HG03378 (cell line): ENCODE results near the gene PARM1.
A peak's percentile ranks its signal among the peaks of the same experiment; 100 is the strongest.

Experiments
- ATAC-seq: cut with Tn5 transposase; IDR thresholded peaks from one replicate; pipeline ENCODE4 v1.9.1; 2021; ENCODE audit warnings: mild to moderate bottlenecking, moderate library complexity; ENCODE audit not compliant: unreplicated experiment

PARM1 gene

GRCh38 chr4:75063433-75063832, 130.5 kb downstream of the PARM1 start:
- no peak for ATAC-seq

- no peak for ATAC-seq
Measured at GRCh38 chr4:75065909-75066308, 133.0 kb downstream of the PARM1 start.

DNA sequence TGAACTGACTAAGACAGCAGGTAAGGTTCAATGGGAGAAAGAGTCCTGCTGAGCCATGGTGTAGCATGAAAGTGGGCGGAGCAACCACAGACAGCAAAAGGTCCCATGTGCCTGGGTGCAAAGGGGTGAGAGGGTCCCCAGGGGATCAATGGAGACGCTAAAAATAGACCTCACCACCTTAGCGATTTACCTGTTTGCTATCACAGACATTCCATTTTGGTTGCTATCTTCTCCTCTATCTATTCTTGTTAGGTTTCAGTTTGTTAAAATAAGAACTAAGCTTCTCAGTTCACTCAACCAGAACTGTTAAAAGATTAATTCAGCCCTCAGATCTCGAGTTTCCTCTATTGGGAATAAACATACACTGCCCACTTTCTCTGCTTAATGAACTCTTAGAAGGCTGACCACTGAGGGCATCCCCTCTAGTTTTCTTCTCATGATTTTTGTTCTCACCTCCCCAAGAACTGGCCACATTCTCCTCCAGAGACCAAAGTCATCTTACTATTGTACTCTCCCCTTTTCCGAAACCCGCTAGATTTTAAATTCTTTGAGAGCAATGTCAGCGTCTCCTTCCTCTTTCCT, 136.7 kb downstream of the PARM1 start:
- ATAC-seq = peak; percentile 86

DNA sequence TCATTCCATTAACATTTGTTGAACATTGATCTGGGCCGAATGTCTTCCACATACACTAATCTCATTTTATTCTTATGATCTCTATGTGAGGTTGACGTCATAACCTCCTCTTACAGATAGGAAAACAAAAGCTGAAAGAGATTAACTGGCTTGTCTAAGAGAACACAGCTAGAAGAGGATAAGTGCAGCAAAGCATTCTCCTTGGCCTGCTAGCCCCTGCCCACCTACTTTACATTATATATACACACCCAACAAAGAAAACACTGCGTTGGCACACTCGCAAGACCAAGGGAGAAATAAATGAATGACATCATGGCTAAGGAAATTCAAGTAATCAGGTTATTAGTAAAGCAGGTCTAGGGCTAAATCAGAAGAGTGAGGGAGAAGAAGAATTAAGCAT, 138.4 kb downstream of the PARM1 start:
- ATAC-seq = no peak

DNA sequence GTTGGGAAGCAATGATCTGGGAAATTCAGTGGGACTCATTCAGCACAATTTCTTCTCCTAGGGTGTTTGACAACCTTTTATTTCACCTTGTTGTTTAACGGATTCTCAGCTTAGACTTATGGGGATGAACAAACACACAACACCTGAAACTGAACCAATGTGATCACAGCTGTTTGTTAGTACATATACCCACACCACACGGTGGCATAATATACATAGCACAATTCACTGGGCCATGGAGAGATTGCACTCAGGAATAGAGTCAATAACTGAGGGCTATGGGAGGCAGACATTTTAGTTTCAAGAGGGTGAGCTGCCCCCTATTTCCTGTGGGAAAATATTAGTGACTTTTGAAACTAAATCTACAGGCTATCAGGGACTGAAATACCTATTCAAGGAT, 148.0 kb downstream of the PARM1 start:
- no peak for ATAC-seq

DNA sequence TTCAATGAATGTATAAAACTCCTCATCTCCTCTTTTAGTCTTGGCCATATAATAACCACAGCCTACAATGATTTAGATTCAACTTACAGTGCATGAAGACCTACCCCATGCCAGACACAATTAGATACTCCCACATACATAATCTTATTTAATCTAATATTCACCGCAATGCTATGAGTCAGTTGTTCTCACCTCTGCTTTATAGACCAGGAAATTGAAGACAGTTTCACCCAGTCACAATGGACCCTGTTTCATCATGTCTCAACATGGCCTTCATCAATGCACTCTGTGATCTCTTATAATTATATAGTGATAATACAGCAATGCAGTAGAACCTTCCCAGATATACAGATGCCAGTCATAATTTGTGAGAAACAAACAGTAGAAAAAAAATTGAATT, 148.6 kb downstream of the PARM1 start:
- ATAC-seq = no peak

DNA sequence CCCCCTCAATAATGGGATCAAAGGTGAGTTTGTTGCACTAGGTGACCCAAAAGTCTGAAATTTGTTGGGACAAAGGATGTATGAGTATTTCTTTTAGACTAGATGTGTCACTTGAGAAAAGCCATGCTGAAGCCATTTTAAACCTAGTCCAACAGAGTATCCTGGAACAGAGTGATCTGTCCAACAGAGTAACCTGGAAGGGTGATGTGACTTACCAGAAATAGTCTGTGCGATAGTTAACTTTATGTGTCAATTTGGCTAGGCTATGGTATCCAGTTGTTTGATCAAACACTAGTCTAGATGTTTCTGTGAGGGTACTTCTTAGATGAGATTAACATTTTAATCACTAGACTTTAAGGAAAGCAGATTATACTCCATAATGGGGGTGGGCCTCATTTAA, 154.5 kb downstream of the PARM1 start:
- no peak for ATAC-seq

DNA sequence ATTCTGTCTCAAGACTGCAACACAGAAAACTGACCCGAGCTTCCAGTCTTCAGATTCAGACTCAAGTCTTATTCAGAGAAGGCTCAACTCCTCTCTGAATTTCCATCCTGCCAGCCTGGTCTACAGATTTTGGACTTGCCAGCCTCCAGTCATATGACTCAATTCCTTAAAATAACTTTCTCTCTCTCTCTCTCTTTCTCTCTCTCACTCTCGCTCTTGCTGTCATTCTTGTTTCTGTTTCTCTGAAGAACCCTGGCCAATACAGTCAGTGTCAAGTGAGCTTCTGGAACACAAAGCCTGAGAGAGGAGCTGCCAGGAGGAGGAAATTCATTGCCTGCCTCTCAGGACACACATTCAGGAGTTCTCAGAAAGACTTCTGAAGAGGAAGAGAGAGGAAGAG, 154.9 kb downstream of the PARM1 start:
- no peak for ATAC-seq

GRCh38 chr4:75089206-75089605, 156.3 kb downstream of the PARM1 start:
- no peak for ATAC-seq

DNA sequence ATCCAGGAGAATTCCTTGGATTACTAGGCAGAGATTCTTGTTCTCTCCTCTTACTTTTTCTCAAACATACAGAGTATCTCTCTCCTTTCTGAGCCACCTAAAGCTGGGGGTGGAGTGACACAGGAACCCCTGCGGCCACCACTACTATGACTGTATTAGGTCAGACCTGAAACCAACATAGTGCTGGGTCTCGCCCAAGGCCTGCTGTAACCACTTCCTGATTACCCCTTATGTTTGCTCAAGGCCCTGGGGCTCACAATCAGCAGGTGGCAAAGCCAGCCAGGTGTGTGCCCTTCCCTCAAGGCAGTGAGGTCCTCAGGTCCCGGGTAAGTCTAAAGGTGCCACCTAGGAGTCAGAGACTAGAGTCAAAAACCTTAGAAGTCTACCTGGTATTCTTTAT, 166.4 kb downstream of the PARM1 start:
- peak; percentile 95 for ATAC-seq
